ENCODE results near the gene DTNA. TPM values are rescaled to one million over a fixed set of nuclear protein-coding genes. Genes with fewer than 3 reads are reported as not detected.

DTNA gene
- polyA plus RNA-seq, 1 donor from 2014 or later, result 53.9 TPM

- Histone ChIP-seq H3F3A (ENCODE audit: insufficient read depth, low read length, poor library complexity, severe bottlenecking) (no peaks in the 10 kb centered on the region), H2AFZ (ENCODE audit: low read depth, low read length) (no peak overlapping the region), H3K27me3 (ENCODE audit: insufficient read depth, low read depth, low read length) (no peaks in the 10 kb centered on the region), H4K20me1 (ENCODE audit: insufficient read depth) (no peaks in the 10 kb centered on the region), H3K4me3 (ENCODE audit: low read length) (no peak overlapping the region), H3K79me2 (replicated peaks; ENCODE audit: insufficient read depth, low read length) (no peaks in the 10 kb centered on the region), H3K4me2 (ENCODE audit: low read length) (no peak overlapping the region), H3K27ac (ENCODE audit: low read length) (no peak overlapping the region), H3K36me3 (ENCODE audit: insufficient read depth, low read length) (no peaks in the 10 kb centered on the region), H3K9ac (ENCODE audit: low read length) (no peak overlapping the region), H3K9me2 (ENCODE audit: insufficient read depth, low read length) (no peaks in the 10 kb centered on the region), H3K9me3 (ENCODE audit: low read length) (no peaks in the 10 kb centered on the region)
- TF ChIP-seq TAF1 (IDR thresholded peaks at IDR 0.05; ENCODE audit: low read depth) (no peak), POLR2AphosphoS5 (IDR thresholded peaks at IDR 0.05) (no peak), MXI1 (conservative IDR thresholded peaks at IDR 0.05; ENCODE audit: poor library complexity, severe bottlenecking) (no peak), EP300 (conservative IDR thresholded peaks at IDR 0.05; ENCODE audit: poor library complexity, severe bottlenecking) (no peak), REST (IDR thresholded peaks at IDR 0.05; ENCODE audit: borderline replicate concordance) (no peak), CTCF (IDR thresholded peaks at IDR 0.05; ENCODE audit: poor library complexity, severe bottlenecking) (no peak), EZH2 (IDR thresholded peaks at IDR 0.05; ENCODE audit: borderline replicate concordance, insufficient read depth, low read length, poor library complexity, severe bottlenecking) (no peak), SMC3 (conservative IDR thresholded peaks at IDR 0.05; ENCODE audit: poor library complexity) (no peak), RAD21 (conservative IDR thresholded peaks at IDR 0.05) (no peak)
Measured at GRCh38 chr18:34741401-34741800, 31.3 kb downstream of the DTNA start.

GRCh38 chr18:34742891-34743341 lies 32.8 kb downstream of the DTNA start:
- no peaks in the 10 kb centered on the region for H3K27me3 ChIP-seq (ENCODE audit: insufficient read depth, low read depth, low read length)
- H3F3A ChIP-seq (ENCODE audit: insufficient read depth, low read length, poor library complexity, severe bottlenecking), result no peaks in the 10 kb centered on the region
- H2AFZ ChIP-seq (ENCODE audit: low read depth, low read length), result no peak overlapping the region
- H4K20me1 ChIP-seq (ENCODE audit: insufficient read depth), result no peaks in the 10 kb centered on the region
- H3K27ac ChIP-seq (ENCODE audit: low read length), result no peak overlapping the region
- H3K36me3 ChIP-seq (ENCODE audit: insufficient read depth, low read length), result no peaks in the 10 kb centered on the region
- H3K9ac ChIP-seq (ENCODE audit: low read length), result no peak overlapping the region
- H3K9me2 ChIP-seq (ENCODE audit: insufficient read depth, low read length), result no peaks in the 10 kb centered on the region
- TF ChIP-seq SMC3 (conservative IDR thresholded peaks at IDR 0.05; ENCODE audit: poor library complexity) (no peak), REST (IDR thresholded peaks at IDR 0.05; ENCODE audit: borderline replicate concordance) (no peak), RAD21 (conservative IDR thresholded peaks at IDR 0.05) (no peak), CTCF (IDR thresholded peaks at IDR 0.05; ENCODE audit: poor library complexity, severe bottlenecking) (no peak), EP300 (conservative IDR thresholded peaks at IDR 0.05; ENCODE audit: poor library complexity, severe bottlenecking) (no peak), TAF1 (IDR thresholded peaks at IDR 0.05; ENCODE audit: low read depth) (no peak), EZH2 (IDR thresholded peaks at IDR 0.05; ENCODE audit: borderline replicate concordance, insufficient read depth, low read length, poor library complexity, severe bottlenecking) (no peak), POLR2AphosphoS5 (IDR thresholded peaks at IDR 0.05) (no peak), MXI1 (conservative IDR thresholded peaks at IDR 0.05; ENCODE audit: poor library complexity, severe bottlenecking) (no peak)
- no peaks in the 10 kb centered on the region for H3K79me2 ChIP-seq (replicated peaks; ENCODE audit: insufficient read depth, low read length)
- no peaks in the 10 kb centered on the region for H3K9me3 ChIP-seq (ENCODE audit: low read length)
- no peak overlapping the region for H3K4me3 ChIP-seq (ENCODE audit: low read length)
- H3K4me2 ChIP-seq (ENCODE audit: low read length), result no peak overlapping the region
